A549 (cell line): Measurements from ENCODE around the gene PARD3B. TPM values are rescaled to one million over a fixed set of nuclear protein-coding genes. Genes with fewer than 3 reads are reported as not detected.

Experiments
- ATAC-seq, 2 experiments: fragments of 200-7000 bp in 1 of 2; fragments of >200 bp in 1 of 2; cut with Nextera tagmentation in 1 of 2; cut with Tn5 transposase in 1 of 2; 3 replicates each; pipeline versions ENCODE4 v1.8.0 to v1.9.1; 2018 to 2020; ENCODE audit warnings: mild to moderate bottlenecking in 1 of 2, moderate library complexity in 1 of 2
- CTCF ChIA-PET: fragments of 300-600 bp; sonication (Branson Sonifier 250); formaldehyde crosslinking; extraction: SDS; loops from one replicate; lab custom pipeline; 2021; ENCODE audit warnings: antibody characterized with exemption, inconsistent platforms; lab: Yijun Ruan, JAX
- POLR2A ChIA-PET: fragments of 350-600 bp; formaldehyde crosslinking; extraction: SDS; loops from one replicate; lab custom pipeline; 2021; ENCODE audit warnings: antibody characterized with exemption, inconsistent platforms; lab: Yijun Ruan, JAX
- DNase-seq, 2 experiments: peaks; one replicate each; pipeline versions ENCODE4 v3.0.0 to v3.0.0-alpha.2; 2011 to 2016; ENCODE audit warnings: low read depth in 1 of 2, low spot score in 1 of 2
- FAIRE-seq: peaks from 2 replicates; lab custom pipeline; 2011; peaks lifted over from hg19 to GRCh38; lab: Jason Lieb, UNC
- H3K27ac ChIP-seq, 2 experiments: fragments of >200 bp; sonication (Bioruptor Twin); formaldehyde crosslinking; 3 replicates each; pipeline ENCODE4 v1.5.1; 2016 to 2017
- H3K4me1 ChIP-seq: fragments of >200 bp; sonication (Bioruptor Twin); formaldehyde crosslinking; 3 replicates; pipeline ENCODE4 v1.6.1; 2016
- H3K4me2 ChIP-seq: fragments of >200 bp; sonication (Bioruptor Twin); formaldehyde crosslinking; 3 replicates; pipeline ENCODE4 v1.6.1; 2016
- H3K4me3 ChIP-seq: fragments of >200 bp; sonication (Bioruptor Twin); formaldehyde crosslinking; 3 replicates; pipeline ENCODE4 v1.5.1; 2016
- H3K9me3 ChIP-seq: fragments of >200 bp; sonication (Bioruptor Twin); formaldehyde crosslinking; 3 replicates; pipeline ENCODE4 v1.6.1; 2016
- BHLHE40 ChIP-seq: IDR thresholded peaks from 2 replicates; pipeline ENCODE4 v1.6.1; 2012; ENCODE audit warnings: low read depth, low read length, inconsistent platforms
- CBX8 ChIP-seq: fragments of 200-600 bp; sonication (generic); IDR thresholded peaks from 2 replicates; pipeline ENCODE4 v1.6.1; 2016
- CHD4 ChIP-seq: fragments of 200-600 bp; sonication (generic); IDR thresholded peaks from 2 replicates; pipeline ENCODE4 v1.6.1; 2016; ENCODE audit warnings: antibody characterized with exemption, mild to moderate bottlenecking, borderline replicate concordance
- EHF ChIP-seq: fragments of 250-450 bp; sonication (Bioruptor Pico); IDR thresholded peaks from 2 replicates; pipeline ENCODE4 v1.5.0; 2020; ENCODE audit warnings: mild to moderate bottlenecking
- ESRRA ChIP-seq: fragments of 150-350 bp; IDR thresholded peaks from 2 replicates; pipeline ENCODE4 v1.6.1; 2014; ENCODE audit warnings: mild to moderate bottlenecking, low read length, borderline replicate concordance
- FOSB ChIP-seq: fragments of 250-450 bp; sonication (Bioruptor Pico); IDR thresholded peaks from 2 replicates; pipeline ENCODE4 v1.5.0; 2020; ENCODE audit warnings: mild to moderate bottlenecking, moderate library complexity
- HEYL ChIP-seq: fragments of 250-450 bp; sonication (Bioruptor Pico); IDR thresholded peaks from 2 replicates; pipeline ENCODE4 v1.8.0; 2021; ENCODE audit warnings: mild to moderate bottlenecking, moderate library complexity
- HMGXB4 ChIP-seq: fragments of 250-450 bp; sonication (Bioruptor Pico); IDR thresholded peaks from 2 replicates; pipeline ENCODE4 v1.5.0; 2021; ENCODE audit warnings: mild to moderate bottlenecking, moderate library complexity, borderline replicate concordance
- HOXB13 ChIP-seq: fragments of 250-450 bp; sonication (Bioruptor Pico); IDR thresholded peaks from 2 replicates; pipeline ENCODE4 v1.5.0; 2020; ENCODE audit warnings: low read depth, mild to moderate bottlenecking, moderate library complexity
- HOXB5 ChIP-seq: fragments of 250-450 bp; sonication (Bioruptor Pico); IDR thresholded peaks from 2 replicates; pipeline ENCODE4 v1.5.0; 2020; ENCODE audit warnings: mild to moderate bottlenecking, moderate library complexity
- JUN ChIP-seq, 2 experiments: fragments of >200 bp; sonication (Bioruptor Twin); formaldehyde crosslinking; IDR thresholded peaks; 2 replicates in 1 of 2; 3 replicates in 1 of 2; pipeline ENCODE4 v1.6.1; 2016 to 2017
- KDM5A ChIP-seq: fragments of 200-600 bp; sonication (generic); IDR thresholded peaks from 2 replicates; pipeline ENCODE4 v1.6.1; 2016; ENCODE audit warnings: antibody characterized with exemption, mild to moderate bottlenecking
- MAFK ChIP-seq: fragments of 450-650 bp; IDR thresholded peaks from 2 replicates; pipeline ENCODE4 v1.6.1; 2014; ENCODE audit not compliant: partially characterized antibody
- MYC ChIP-seq: IDR thresholded peaks from 2 replicates; pipeline ENCODE4 v1.6.1; 2012; ENCODE audit warnings: mild to moderate bottlenecking, inconsistent platforms, low read length, improper control_type of control experiment, borderline replicate concordance
- NPAS2 ChIP-seq: fragments of 250-450 bp; sonication (Bioruptor Pico); IDR thresholded peaks from 2 replicates; pipeline ENCODE4 v1.8.0; 2022; ENCODE audit warnings: mild to moderate bottlenecking, moderate library complexity, borderline replicate concordance
- POLR2A ChIP-seq: IDR thresholded peaks from 2 replicates; pipeline ENCODE4 v1.6.1; 2012; ENCODE audit warnings: mild to moderate bottlenecking, low read length
- POLR2AphosphoS2 ChIP-seq: conservative IDR thresholded peaks from 2 replicates; pipeline ENCODE4 v1.6.1; 2012; ENCODE audit warnings: low read length, improper control_type of control experiment, inconsistent platforms
- RARB ChIP-seq: fragments of 250-450 bp; sonication (Bioruptor Pico); IDR thresholded peaks from 2 replicates; pipeline ENCODE4 v1.8.0; 2021; ENCODE audit warnings: mild to moderate bottlenecking, moderate library complexity
- RCOR1 ChIP-seq: fragments of 150-350 bp; IDR thresholded peaks from 2 replicates; pipeline ENCODE4 v1.6.1; 2014; ENCODE audit warnings: antibody characterized with exemption, low read length, low read depth
- RFX5 ChIP-seq: fragments of 450-650 bp; IDR thresholded peaks from 2 replicates; pipeline ENCODE4 v1.7.1; 2014; ENCODE audit warnings: antibody characterized with exemption, mild to moderate bottlenecking, moderate library complexity
- RNF2 ChIP-seq: fragments of 200-600 bp; sonication (generic); IDR thresholded peaks from 2 replicates; pipeline ENCODE4 v1.6.1; 2016; ENCODE audit warnings: low read depth, mild to moderate bottlenecking, antibody characterized with exemption, moderate library complexity, borderline replicate concordance
- SMC3 ChIP-seq: fragments of >200 bp; sonication (Bioruptor Twin); formaldehyde crosslinking; IDR thresholded peaks from 3 replicates; pipeline ENCODE4 v1.6.1; 2018; ENCODE audit warnings: inconsistent platforms
- TFCP2L1 ChIP-seq: fragments of 250-450 bp; sonication (Bioruptor Pico); IDR thresholded peaks from 2 replicates; pipeline ENCODE4 v1.5.0; 2021; ENCODE audit warnings: mild to moderate bottlenecking
- TP53 ChIP-seq: fragments of 250-450 bp; sonication (Bioruptor Pico); IDR thresholded peaks from 2 replicates; pipeline ENCODE4 v1.5.0; 2021; ENCODE audit warnings: mild to moderate bottlenecking, moderate library complexity
- ZC3H11A ChIP-seq: fragments of 450-650 bp; IDR thresholded peaks from 2 replicates; pipeline ENCODE4 v1.6.1; 2014; ENCODE audit warnings: antibody characterized with exemption, mild to moderate bottlenecking
- WGBS: methylation state at CpG from one replicate; pipeline ENCODE4 v1.1.6; 2017; ENCODE audit errors: missing lambda C conversion rate; 5-methylcytosine and 5-hydroxymethylcytosine counted together
- polyA plus RNA-seq, 4 experiments: library from polyadenylated mRNA; depleted of rRNA in 3 of 4; stranded (reverse); fragments of >200 nt; fragmentation: RNase III in 1 of 4; extraction: RNeasy Plus Mini Kit Qiagen cat#74134 plus additional on column Dnase treatment in 1 of 4; gene quantifications; 2 replicates in 3 of 4; 3 replicates in 1 of 4; pipeline ENCODE4 v1.2.3, GENCODE V29; 2011 to 2017
- TF ChIP-seq, protein P1 (sequence below): fragments of >200 bp; sonication (Bioruptor Twin); formaldehyde crosslinking; IDR thresholded peaks from 2 replicates; pipeline ENCODE4 v1.6.1; 2016
- TF ChIP-seq, protein P2 (sequence below): fragments of 250-450 bp; sonication (Bioruptor Pico); IDR thresholded peaks from 2 replicates; pipeline ENCODE4 v1.5.0; 2020; ENCODE audit warnings: low read depth, mild to moderate bottlenecking, moderate library complexity
- TF ChIP-seq, protein P3 (sequence below): fragments of >200 bp; sonication (Bioruptor Twin); formaldehyde crosslinking; IDR thresholded peaks from 3 replicates; pipeline ENCODE4 v1.6.1; 2016

Gene PARD3B
- polyA plus RNA-seq, 2 of the 4 experiments (the other 2 are of a cell fraction) = 1.2 to 2.4 TPM

DNA sequence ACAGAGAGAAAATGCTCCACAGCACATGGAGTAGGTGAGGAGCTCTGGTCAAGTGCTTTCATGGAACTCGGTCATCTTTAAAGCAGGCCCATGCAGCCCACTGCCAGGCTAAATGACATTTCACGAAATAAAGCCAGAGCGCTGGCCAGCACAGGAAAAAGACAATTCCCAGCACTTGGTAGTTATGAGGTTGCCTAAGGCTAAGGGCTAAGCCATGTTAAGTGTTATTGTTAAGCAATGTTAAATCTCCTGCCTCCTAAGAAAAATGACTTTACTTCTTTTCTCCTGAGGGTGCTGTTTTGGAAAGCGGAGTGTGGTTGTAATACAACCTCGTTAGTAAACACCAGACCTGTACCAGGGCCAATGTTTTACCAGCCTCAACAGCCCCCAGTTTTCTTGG lies 1011.1 kb downstream of the PARD3B start:
- DNase-seq = no peak
- WGBS = 66% methylated on average over 5 of the region's 5 CpGs
- Histone ChIP-seq H3K4me1 (no peaks in the 10 kb centered on the region), H3K4me2 (no peak overlapping the region), H3K27ac (no peak overlapping the region), H3K4me3 (no peak overlapping the region), H3K9me3 (no peaks in the 10 kb centered on the region)
- TF ChIP-seq BHLHE40 (no peak), FOSB (no peak), MAFK (no peak), CBX8 (no peak), RARB (no peak), KDM5A (no peak), RNF2 (no peak), CHD4 (no peak), ZC3H11A (no peak), SMC3 (no peak), HOXB13 (CRISPR knock-in tag) (no peak), ESRRA (no peak), HOXB5 (CRISPR knock-in tag) (no peak), RCOR1 (no peak), NPAS2 (CRISPR knock-in tag) (no peak), POLR2AphosphoS2 (no peak), TFCP2L1 (CRISPR knock-in tag) (no peak)
- TF ChIP-seq, protein P1, sequence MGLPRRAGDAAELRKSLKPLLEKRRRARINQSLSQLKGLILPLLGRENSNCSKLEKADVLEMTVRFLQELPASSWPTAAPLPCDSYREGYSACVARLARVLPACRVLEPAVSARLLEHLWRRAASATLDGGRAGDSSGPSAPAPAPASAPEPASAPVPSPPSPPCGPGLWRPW = no peak
- POLR2A ChIA-PET = no interaction called here
- CTCF ChIA-PET = no interaction called here
- FAIRE-seq = no peak
- no peak for ATAC-seq

GRCh38 chr2:205556841-205557539 lies 1011.7 kb downstream of the PARD3B start:
- no peaks in the 10 kb centered on the region for H3K9me3 ChIP-seq
- ATAC-seq (no peak), DNase-seq (no peak)

More at GRCh38 chr2:205556841-205557539, 1011.7 kb downstream of the PARD3B start:
- TF ChIP-seq TFCP2L1 (CRISPR knock-in tag) (no peak), RCOR1 (no peak), HOXB13 (CRISPR knock-in tag) (no peak), TP53 (CRISPR knock-in tag) (no peak), HEYL (CRISPR knock-in tag) (no peak), JUN (IDR thresholded peaks at IDR 0.05) (no peak), SMC3 (no peak), MYC (no peak), POLR2AphosphoS2 (no peak), RFX5 (no peak), POLR2A (no peak), KDM5A (no peak), HMGXB4 (CRISPR knock-in tag) (no peak), EHF (CRISPR knock-in tag) (no peak)
- TF ChIP-seq, protein P2, sequence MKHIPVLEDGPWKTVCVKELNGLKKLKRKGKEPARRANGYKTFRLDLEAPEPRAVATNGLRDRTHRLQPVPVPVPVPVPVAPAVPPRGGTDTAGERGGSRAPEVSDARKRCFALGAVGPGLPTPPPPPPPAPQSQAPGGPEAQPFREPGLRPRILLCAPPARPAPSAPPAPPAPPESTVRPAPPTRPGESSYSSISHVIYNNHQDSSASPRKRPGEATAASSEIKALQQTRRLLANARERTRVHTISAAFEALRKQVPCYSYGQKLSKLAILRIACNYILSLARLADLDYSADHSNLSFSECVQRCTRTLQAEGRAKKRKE = no peak
- TF ChIP-seq, protein P3, sequence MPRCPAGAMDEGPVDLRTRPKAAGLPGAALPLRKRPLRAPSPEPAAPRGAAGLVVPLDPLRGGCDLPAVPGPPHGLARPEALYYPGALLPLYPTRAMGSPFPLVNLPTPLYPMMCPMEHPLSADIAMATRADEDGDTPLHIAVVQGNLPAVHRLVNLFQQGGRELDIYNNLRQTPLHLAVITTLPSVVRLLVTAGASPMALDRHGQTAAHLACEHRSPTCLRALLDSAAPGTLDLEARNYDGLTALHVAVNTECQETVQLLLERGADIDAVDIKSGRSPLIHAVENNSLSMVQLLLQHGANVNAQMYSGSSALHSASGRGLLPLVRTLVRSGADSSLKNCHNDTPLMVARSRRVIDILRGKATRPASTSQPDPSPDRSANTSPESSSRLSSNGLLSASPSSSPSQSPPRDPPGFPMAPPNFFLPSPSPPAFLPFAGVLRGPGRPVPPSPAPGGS = no peak
- H3K27ac ChIP-seq = no peak overlapping the region
- no peaks in the 10 kb centered on the region for H3K4me1 ChIP-seq
- POLR2A ChIA-PET = no interaction called here
- no peak for FAIRE-seq
- WGBS = 69% methylated on average over 18 of the region's 18 CpGs
- H3K4me2 ChIP-seq = no peak overlapping the region
- CTCF ChIA-PET = interaction anchor here (0.9 kb wide), 1 partner anchor 15 kb away, joined by 3 read pairs; no protein-coding TSS in a partner anchor
- no peak overlapping the region for H3K4me3 ChIP-seq
